SU-DHL-6 (cell line): ENCODE data around the gene RCAN1.

ENCODE experiments used
- CTCF ChIP-seq: fragments of 200-600 bp; sonication (generic); IDR thresholded peaks from one replicate; pipeline ENCODE4 v1.5.1; 2017; ENCODE audit warnings: antibody characterized with exemption, mild to moderate bottlenecking, low read length, moderate library complexity; ENCODE audit not compliant: insufficient read depth, poor library complexity, severe bottlenecking
- EZH2phosphoT487 ChIP-seq: fragments of 200-600 bp; sonication (generic), shearing (Covaris generic); conservative IDR thresholded peaks from 2 replicates; pipeline ENCODE4 v1.6.1; 2018; ENCODE audit warnings: mild to moderate bottlenecking, antibody characterized with exemption, low read length, moderate library complexity, mixed read lengths

DNA sequence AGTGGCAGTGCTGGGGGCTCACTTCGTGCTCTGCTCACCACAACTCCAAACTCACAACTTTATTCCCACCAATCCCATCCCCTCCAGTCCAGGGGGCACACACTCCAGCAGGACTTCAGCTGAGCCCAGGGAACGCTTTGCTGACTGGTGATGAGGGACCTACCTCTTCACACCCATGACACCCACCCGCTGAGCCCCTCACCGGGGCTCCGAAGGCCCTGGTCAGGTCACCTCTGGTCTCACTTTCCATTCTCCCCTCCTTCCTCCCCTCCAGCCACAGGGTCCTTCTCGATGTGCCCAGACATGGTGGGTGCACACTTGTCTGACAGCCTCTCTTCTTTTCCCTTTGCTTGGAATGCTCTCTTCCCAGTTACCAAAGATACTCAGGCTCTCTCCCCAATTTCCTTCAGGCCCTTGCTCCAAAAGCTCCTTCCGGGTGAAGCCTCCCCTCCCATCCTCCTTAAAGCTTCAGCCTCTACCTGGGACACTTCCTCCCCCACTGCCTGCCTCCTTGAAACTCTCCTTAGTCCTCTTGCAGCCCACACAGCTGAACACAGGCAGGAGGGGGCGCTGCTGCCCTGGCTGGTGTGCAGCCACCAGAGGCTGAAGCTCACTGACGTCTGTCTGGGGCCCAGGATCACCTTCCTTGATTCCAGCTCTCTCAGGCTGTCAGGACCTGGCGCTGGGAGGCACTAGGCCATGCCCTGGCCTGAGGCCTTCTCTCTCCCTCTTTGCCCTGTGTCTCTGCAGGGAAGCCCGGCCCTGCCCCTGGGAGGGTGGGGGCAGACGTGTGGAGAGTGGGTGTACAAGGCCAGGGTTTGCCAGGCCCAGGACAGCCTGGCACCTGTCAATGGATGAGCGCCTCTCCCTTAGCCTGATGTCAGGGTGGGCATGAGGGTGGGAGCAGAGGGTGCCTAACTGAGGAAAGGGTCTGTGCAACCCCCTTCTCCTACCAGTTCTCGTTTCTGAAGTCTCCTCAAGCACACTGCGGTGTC lies 104.5 kb downstream of the RCAN1 start:
- peak; percentile 72 for TF ChIP-seq CTCF
- TF ChIP-seq EZH2phosphoT487 = no peak
